CD4-positive, alpha-beta T cell treated with Interleukin-12 subunit alpha and Interleukin-12 subunit beta, for 1 hour (primary cell): ENCODE measurements around the gene GAS6.
"Not testable (repeated sequence)": the region's sequence is repeated elsewhere in the genome, so short reads cannot be mapped to it uniquely, and the experiment has no call there.

Source experiments
- DNase-seq: peaks from one replicate; pipeline ENCODE4 v3.0.0-alpha.2; 2020

The GAS6 gene

GRCh38 chr13:113835461-113836270, 28.2 kb downstream of the GAS6 start:
- no peak for DNase-seq

- DNase-seq, result no peak
Measured at GRCh38 chr13:113834496-113835200, 29.2 kb downstream of the GAS6 start.

- not testable (repeated sequence) for DNase-seq
Measured at GRCh38 chr13:113834006-113834405, 29.9 kb downstream of the GAS6 start.

GRCh38 chr13:113833111-113833830, 30.6 kb downstream of the GAS6 start:
- no peak for DNase-seq

GRCh38 chr13:113832631-113833030, 31.2 kb downstream of the GAS6 start:
- DNase-seq, result no peak

- no peak for DNase-seq
Measured at GRCh38 chr13:113832205-113832604, 31.7 kb downstream of the GAS6 start.

GRCh38 chr13:113831061-113831460, 32.8 kb downstream of the GAS6 start:
- no peak for DNase-seq

- not testable (repeated sequence) for DNase-seq
Measured at GRCh38 chr13:113830426-113830950, 33.4 kb downstream of the GAS6 start.

GRCh38 chr13:113828282-113828825, 35.5 kb downstream of the GAS6 start:
- no peak for DNase-seq

- DNase-seq, result no peak
Measured at GRCh38 chr13:113827021-113827420, 36.9 kb downstream of the GAS6 start.

GRCh38 chr13:113826446-113826845, 37.4 kb downstream of the GAS6 start:
- DNase-seq, result not testable (repeated sequence)

- no peak for DNase-seq
Measured at GRCh38 chr13:113825841-113826240, 38.0 kb downstream of the GAS6 start.

- DNase-seq, result no peak
Measured at GRCh38 chr13:113823771-113824170, 40.1 kb downstream of the GAS6 start.

- no peak for DNase-seq
Measured at GRCh38 chr13:113822956-113823744, 40.7 kb downstream of the GAS6 start.

- DNase-seq, result no peak
Measured at GRCh38 chr13:113822266-113822665, 41.6 kb downstream of the GAS6 start.

- no peak for DNase-seq
Measured at GRCh38 chr13:113821847-113822246, 42.0 kb downstream of the GAS6 start.

GRCh38 chr13:113820813-113821651, 42.8 kb downstream of the GAS6 start:
- no peak for DNase-seq

GRCh38 chr13:113819731-113820715, 43.9 kb downstream of the GAS6 start:
- DNase-seq, result no peak

GRCh38 chr13:113819341-113819730, 44.5 kb downstream of the GAS6 start:
- no peak for DNase-seq

- no peak for DNase-seq
Measured at GRCh38 chr13:113818700-113819295, 45.1 kb downstream of the GAS6 start.
